Body of pancreas (tissue), 4 donors: ENCODE measurements around the gene FHOD3. TPM values are rescaled to one million over a fixed set of nuclear protein-coding genes. Genes with fewer than 3 reads are reported as not detected.
"Not testable (repeated sequence)": the region's sequence is repeated elsewhere in the genome, so short reads cannot be mapped to it uniquely, and the experiment has no call there.

ENCODE experiments used
- ATAC-seq: fragments of 150-250 bp; one replicate; pipeline ENCODE4 v1.9.1; 2016
- DNase-seq, 4 donors: peaks; one replicate each; pipeline ENCODE4 v3.0.0-alpha.2; 2019
- H3K27ac ChIP-seq, 4 donors: fragments of 200-600 bp; sonication (generic); 1 replicate in 3 of 4; 2 replicates in 1 of 4; pipeline versions ENCODE4 v1.5.1 to v1.6.1; 2016 to 2019; ENCODE audit warnings: mild to moderate bottlenecking in 1 of 4, mixed read lengths in 1 of 4, moderate library complexity in 1 of 4
- H3K27me3 ChIP-seq, 2 donors: fragments of 200-600 bp; sonication (generic); one replicate each; pipeline ENCODE4 v1.6.0; 2016; ENCODE audit warnings: mild to moderate bottlenecking in 1 of 2
- H3K36me3 ChIP-seq, 2 donors: fragments of 200-600 bp; sonication (generic); replicated peaks in 1 of 2; 2 replicates each; pipeline ENCODE4 v1.5.1; 2016; ENCODE audit warnings: low read depth in 2 of 2; ENCODE audit not compliant: insufficient read depth in 1 of 2
- H3K4me1 ChIP-seq: fragments of 200-600 bp; sonication (generic); one replicate; pipeline ENCODE4 v1.6.0; 2016
- H3K4me3 ChIP-seq, 2 donors: fragments of 200-600 bp; sonication (generic); 1 replicate in 1 of 2; 2 replicates in 1 of 2; pipeline ENCODE4 v1.5.1; 2016 to 2019
- H3K9me3 ChIP-seq, 3 donors: fragments of 200-600 bp; sonication (generic); 1 replicate in 2 of 3; 2 replicates in 1 of 3; pipeline ENCODE4 v1.5.1; 2016
- POLR2A ChIP-seq, 3 donors: fragments of 450-650 bp; IDR thresholded peaks; one replicate each; pipeline ENCODE4 v1.6.1; 2016; ENCODE audit warnings: antibody characterized with exemption in 3 of 3, mild to moderate bottlenecking in 2 of 3
- WGBS, 2 donors: methylation state at CpG; one replicate each; pipeline ENCODE4 v1.1.5; 2017; 5-methylcytosine and 5-hydroxymethylcytosine counted together
- intact Hi-C: fragments of 100-400 bp; cut with DNase I; formaldehyde crosslinking; loops from one replicate; pipeline ENCODE4 v1.15.1; 2023
- total RNA-seq, 2 donors: library from RNA; depleted of rRNA; stranded (reverse); fragments of >200 nt; gene quantifications; one replicate each; pipeline ENCODE4 v1.1.0, GENCODE V29; 2016
- TF ChIP-seq, protein P1 (sequence below), 7 experiments: fragments of 450-650 bp in 4 of 7; fragments of 200-600 bp in 3 of 7; sonication (generic) in 3 of 7; IDR thresholded peaks; one replicate each; pipeline ENCODE4 v1.5.1; 2016 to 2019; ENCODE audit warnings: antibody characterized with exemption in 7 of 7

FHOD3 gene
- total RNA-seq, 2 donors from 2014 or later, result 0.52 to 2.0 TPM

DNA sequence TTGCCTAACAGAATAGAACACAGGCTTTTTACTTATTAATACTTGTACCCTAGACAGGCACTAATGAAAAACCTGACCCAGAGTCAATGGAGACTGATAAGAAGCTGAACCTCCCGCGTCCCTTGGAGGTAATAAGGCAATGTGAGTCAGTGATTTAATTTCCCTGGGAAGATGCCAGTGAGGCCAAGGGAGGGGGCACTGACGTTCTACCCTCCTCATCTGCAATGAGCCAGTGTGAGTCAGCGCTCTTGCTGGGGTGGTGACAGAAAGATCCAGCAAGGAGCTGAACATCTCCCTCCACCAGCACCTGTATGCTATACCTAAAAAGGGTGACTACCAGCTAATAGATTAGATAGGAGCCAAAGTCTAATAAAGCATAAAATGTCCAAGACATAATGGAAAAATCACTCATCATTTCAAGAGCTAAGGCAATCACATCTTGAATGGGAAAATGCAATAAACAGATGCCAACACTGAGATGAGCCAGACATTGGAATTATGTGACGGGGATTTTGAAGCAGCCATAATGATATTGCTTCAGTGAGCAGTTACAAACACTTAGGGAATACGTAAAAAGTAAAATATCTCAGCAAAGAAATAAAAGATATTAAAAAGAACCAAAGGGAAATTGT lies 414.4 kb downstream of the FHOD3 start:
- peak; percentile 76 for ATAC-seq
- Histone ChIP-seq H3K36me3 (no peaks in the 10 kb centered on the region), H3K4me1 (no peaks in the 10 kb centered on the region), H3K4me3 (no peak overlapping the region), H3K9me3 (no peaks in the 10 kb centered on the region), H3K27me3 (no peaks in the 10 kb centered on the region), H3K27ac (no peak overlapping the region)
- no peak for TF ChIP-seq POLR2A (IDR thresholded peaks at IDR 0.05)
- TF ChIP-seq, protein P1, sequence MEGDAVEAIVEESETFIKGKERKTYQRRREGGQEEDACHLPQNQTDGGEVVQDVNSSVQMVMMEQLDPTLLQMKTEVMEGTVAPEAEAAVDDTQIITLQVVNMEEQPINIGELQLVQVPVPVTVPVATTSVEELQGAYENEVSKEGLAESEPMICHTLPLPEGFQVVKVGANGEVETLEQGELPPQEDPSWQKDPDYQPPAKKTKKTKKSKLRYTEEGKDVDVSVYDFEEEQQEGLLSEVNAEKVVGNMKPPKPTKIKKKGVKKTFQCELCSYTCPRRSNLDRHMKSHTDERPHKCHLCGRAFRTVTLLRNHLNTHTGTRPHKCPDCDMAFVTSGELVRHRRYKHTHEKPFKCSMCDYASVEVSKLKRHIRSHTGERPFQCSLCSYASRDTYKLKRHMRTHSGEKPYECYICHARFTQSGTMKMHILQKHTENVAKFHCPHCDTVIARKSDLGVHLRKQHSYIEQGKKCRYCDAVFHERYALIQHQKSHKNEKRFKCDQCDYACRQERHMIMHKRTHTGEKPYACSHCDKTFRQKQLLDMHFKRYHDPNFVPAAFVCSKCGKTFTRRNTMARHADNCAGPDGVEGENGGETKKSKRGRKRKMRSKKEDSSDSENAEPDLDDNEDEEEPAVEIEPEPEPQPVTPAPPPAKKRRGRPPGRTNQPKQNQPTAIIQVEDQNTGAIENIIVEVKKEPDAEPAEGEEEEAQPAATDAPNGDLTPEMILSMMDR (IDR thresholded peaks at IDR 0.05), result no peak
- peak in 2 of 4 donors; percentile 14 to 45 for DNase-seq
- WGBS, 2 donors, result 65 to 66% methylated on average over 6 of the region's 6 CpGs
- intact Hi-C loops, result no loop called here

- Histone ChIP-seq H3K36me3 (no peaks in the 10 kb centered on the region), H3K9me3 (no peaks in the 10 kb centered on the region), H3K27me3 (no peaks in the 10 kb centered on the region), H3K4me3 (no peak overlapping the region), H3K4me1 (no peaks in the 10 kb centered on the region), H3K27ac (no peak overlapping the region)
- intact Hi-C loops, result no loop called here
- no peak for TF ChIP-seq POLR2A (IDR thresholded peaks at IDR 0.05)
- DNase-seq, result no peak
- WGBS, 2 donors, result 93 to 94% methylated on average over 3 of the region's 3 CpGs
- ATAC-seq, result no peak
Measured at GRCh38 chr18:36714476-36714875, 417.0 kb downstream of the FHOD3 start.

- Histone ChIP-seq H3K4me3 (no peak overlapping the region), H3K4me1 (no peaks in the 10 kb centered on the region), H3K27ac (no peak overlapping the region), H3K9me3 (no peaks in the 10 kb centered on the region), H3K36me3 (no peaks in the 10 kb centered on the region), H3K27me3 (no peaks in the 10 kb centered on the region)
- TF ChIP-seq, protein P1 (IDR thresholded peaks at IDR 0.05), result no peak
- TF ChIP-seq POLR2A (IDR thresholded peaks at IDR 0.05), result no peak
- no peak for DNase-seq
- intact Hi-C loops, result no loop called here
- no peak for ATAC-seq
- WGBS, 2 donors, result 82 to 88% methylated on average over 12 of the region's 12 CpGs
Measured at GRCh38 chr18:36717422-36718110, 420.1 kb downstream of the FHOD3 start.

DNA sequence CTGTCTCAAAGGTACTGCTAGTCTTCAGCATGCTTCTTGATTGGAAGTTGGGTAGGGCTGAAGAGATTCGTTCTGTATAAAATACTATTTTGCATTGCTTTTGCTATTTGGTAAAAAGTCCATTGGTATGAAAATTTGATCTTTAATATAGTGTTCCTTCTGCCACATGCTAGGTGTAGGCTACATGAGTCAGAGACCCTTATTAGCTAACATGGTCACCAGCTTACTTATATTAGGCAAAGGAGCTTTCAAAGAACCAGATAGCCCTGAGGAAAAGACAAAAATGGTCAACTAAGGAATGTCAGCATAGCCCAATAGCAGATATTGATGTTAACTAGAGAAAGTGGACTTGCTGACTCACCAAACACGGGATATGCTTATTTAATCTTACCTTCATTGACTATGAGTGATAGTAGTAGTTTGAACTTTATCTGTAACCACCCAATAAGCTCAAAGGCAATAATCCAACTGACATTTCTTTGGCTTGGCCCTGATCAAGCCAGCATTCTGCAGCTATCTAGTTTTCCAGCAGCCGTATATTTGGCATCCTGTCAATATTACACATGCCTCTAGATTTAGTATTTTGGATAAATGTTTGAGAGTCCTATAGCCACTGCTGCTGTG lies 421.3 kb downstream of the FHOD3 start:
- TF ChIP-seq, protein P1 (IDR thresholded peaks at IDR 0.05), result no peak
- no peak for TF ChIP-seq POLR2A (IDR thresholded peaks at IDR 0.05)
- Histone ChIP-seq H3K27ac (no peak overlapping the region), H3K27me3 (no peaks in the 10 kb centered on the region), H3K4me1 (no peaks in the 10 kb centered on the region), H3K4me3 (no peak overlapping the region), H3K9me3 (no peaks in the 10 kb centered on the region), H3K36me3 (no peaks in the 10 kb centered on the region)
- intact Hi-C loops, result no loop called here
- DNase-seq (no peak), ATAC-seq (no peak)
- 38 to 41% methylated on average over 3 of the region's 3 CpGs for WGBS, 2 donors

GRCh38 chr18:36719630-36720029 lies 422.1 kb downstream of the FHOD3 start:
- no peaks in the 10 kb centered on the region for H3K36me3 ChIP-seq
- H3K9me3 ChIP-seq, result no peaks in the 10 kb centered on the region
- H3K4me1 ChIP-seq, result no peaks in the 10 kb centered on the region
- H3K27ac ChIP-seq, result no peak overlapping the region
- 80 to 89% methylated on average over 2 of the region's 2 CpGs for WGBS, 2 donors
- TF ChIP-seq POLR2A (IDR thresholded peaks at IDR 0.05), result no peak
- intact Hi-C loops, result no loop called here
- DNase-seq (no peak), ATAC-seq (no peak)
- H3K27me3 ChIP-seq, result no peaks in the 10 kb centered on the region
- H3K4me3 ChIP-seq, result no peak overlapping the region

DNA sequence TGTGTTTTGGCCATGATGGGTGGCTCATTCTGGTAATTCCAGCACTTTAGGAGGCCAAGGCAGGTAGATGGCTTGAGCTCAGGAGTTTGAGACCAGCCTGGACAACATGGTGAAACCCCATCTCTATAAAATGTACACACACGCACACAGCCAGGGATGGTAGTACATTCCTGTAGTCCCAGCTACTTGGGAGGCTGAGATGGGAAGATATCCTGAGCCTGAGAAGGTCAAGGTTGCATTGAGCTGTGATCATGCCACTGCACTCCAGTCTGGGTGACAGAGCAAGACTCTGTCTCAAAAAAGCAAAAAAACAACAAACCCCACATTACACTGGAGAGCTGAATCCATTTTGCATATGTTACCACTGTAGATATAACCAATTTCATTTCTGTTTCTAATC lies 423.8 kb downstream of the FHOD3 start:
- H3K27me3 ChIP-seq, H3K36me3 ChIP-seq, H3K4me1 ChIP-seq, H3K4me3 ChIP-seq, H3K9me3 ChIP-seq, intact Hi-C loops, DNase-seq, ATAC-seq, H3K27ac ChIP-seq: not testable (repeated sequence)
- 83 to 100% methylated on average over 1 of the region's 1 CpG for WGBS, 2 donors
